Activated CD4-positive, alpha-beta T cell treated with anti-CD3 and anti-CD28 coated beads, Interleukin-2, amount 50 U/mL, for 1 hour (primary cell): ENCODE data around the gene ACER2.

Experiments used
- DNase-seq: peaks from one replicate; pipeline ENCODE4 v3.0.0-alpha.2; 2020

The ACER2 gene

GRCh38 chr9:19490269-19490668 lies 81.5 kb downstream of the ACER2 start:
- no peak for DNase-seq

DNA sequence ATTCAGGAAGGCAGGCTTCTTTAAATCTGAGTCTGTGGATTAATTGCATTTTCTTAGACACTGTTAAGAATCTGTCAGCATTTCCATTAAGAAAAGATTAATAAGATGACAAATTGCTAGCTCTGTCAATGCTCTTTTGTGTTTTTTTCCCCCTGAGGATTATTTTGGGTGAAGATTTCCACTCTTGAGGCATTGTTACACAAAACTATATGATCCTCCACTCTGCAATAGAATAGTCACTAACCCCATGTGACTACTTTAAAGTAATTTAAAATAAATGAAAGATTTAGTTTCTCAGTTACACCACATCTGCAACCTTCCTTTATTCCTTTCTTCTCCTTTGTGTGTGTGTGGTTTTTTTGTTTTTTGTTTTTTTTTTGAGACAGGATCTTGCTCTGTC lies 82.0 kb downstream of the ACER2 start:
- DNase-seq: no peak

DNA sequence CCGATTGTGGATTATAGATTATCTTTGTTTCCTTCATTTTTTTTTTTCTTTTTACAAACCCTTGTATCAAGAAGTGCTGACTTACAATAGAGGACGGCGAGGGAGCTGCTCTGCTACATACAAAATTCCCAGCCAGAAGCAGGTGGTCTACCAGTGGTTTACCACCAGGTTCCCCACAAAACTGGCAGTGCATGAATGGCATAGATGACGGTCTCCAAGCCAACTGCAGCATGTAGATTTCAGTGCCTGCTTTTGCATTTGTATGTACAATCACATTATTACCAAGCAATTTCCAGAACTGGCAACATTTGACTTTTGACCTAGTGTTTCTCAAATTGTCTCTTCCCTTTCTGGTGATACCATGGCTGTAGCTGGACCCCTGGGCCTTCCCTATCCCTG lies 84.0 kb downstream of the ACER2 start:
- DNase-seq: no peak

DNA sequence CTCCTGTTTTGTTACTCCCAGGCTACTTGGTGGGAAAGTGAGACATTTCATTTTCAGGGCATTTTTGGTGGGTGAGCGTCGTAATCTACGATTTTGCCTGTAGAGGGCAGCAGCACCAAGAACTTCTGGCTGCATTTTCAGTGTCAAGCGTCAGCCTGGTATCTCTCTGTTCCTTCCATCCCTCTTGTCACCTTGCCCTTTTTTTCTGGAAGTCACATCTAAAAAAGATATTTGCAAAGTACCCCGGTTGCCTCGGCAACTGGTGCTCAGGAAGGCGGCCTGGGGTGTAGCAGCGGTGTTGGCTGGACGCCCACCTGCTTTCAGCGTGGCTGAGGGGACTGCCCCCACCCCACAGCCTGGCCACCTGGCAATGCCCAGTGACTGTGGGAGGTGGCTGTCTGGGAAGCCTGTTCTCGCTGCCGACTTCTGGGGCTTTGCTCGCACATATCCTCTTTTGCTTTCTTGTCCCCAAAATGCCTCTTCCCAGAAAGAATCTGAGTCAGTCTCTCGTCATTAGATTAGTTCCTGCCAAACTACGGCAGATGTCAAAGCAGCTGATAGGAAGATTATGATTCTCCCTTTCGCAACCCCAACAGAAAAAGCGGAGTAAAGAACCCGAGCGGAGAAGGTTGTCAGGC lies 84.5 kb downstream of the ACER2 start:
- peak; percentile 34 for DNase-seq

DNA sequence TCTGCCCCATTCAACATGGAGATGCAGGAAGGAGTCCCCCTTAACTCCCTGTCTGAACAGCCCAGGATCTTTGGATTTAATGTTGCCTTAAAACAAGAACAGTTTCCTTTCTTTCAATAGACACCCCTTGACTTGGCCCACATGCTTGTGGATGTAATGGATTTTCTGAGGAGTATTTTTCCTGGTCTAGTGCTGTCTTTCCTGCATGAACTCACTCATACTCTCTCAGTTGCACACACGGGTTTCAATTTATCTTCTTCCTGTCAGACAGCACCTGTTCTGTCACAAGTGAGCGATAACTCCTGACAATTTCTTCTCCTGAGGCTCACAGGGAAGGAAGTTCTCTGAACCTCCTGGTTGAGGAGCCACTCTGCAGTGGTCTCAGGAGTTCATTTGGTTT lies 85.1 kb downstream of the ACER2 start:
- no peak for DNase-seq

GRCh38 chr9:19495186-19496028 lies 86.6 kb downstream of the ACER2 start:
- DNase-seq: no peak

- no peak for DNase-seq
Observed at GRCh38 chr9:19496321-19497050, 87.7 kb downstream of the ACER2 start.

DNA sequence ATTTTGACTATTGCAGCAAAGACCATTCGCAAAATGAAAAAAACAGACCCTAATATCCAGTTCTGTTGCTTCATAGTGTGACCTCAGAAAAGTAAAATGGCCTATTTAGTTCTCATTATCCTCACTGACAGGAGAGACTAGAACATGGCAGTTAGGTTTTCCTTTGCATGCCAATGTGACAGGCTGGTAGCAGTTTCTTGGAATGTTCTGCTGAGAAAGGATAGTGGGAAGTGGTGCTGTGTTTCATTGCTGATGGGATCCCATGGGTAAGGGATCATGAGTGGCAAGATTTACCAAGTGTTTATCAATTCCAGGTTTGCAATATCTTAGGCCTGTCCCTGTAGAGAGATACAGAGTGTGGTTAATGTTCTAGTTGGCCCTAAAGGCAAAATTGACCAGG lies 88.5 kb downstream of the ACER2 start:
- no peak for DNase-seq

GRCh38 chr9:19498015-19498414 lies 89.2 kb downstream of the ACER2 start:
- DNase-seq: no peak
